ENCODE results near the gene PIK3C2G. TPM values are rescaled to one million over a fixed set of nuclear protein-coding genes. Genes with fewer than 3 reads are reported as not detected.

Gene PIK3C2G
- total and polyA plus RNA-seq, 10 of the 15 experiments (the other 5 are each of a cell fraction or from before 2014, with no cell fraction given): not detected

- ChIA-PET SMC1A (ENCODE audit: uncharacterized antibody, unreplicated experiment) (no interaction called here), CTCF (interaction anchor here (0.5 kb wide), 1 partner anchor 37 kb away, joined by 4 read pairs; no protein-coding TSS in a partner anchor), POLR2A (no interaction called here), RAD21 (ENCODE audit: unreplicated experiment) (no interaction called here)
- H2AFZ ChIP-seq (ENCODE audit: control insufficient read depth, low read depth, low read length): no peak overlapping the region
- H3K36me3 ChIP-seq (ENCODE audit: control insufficient read depth in 2 of 2, insufficient read depth in 2 of 2, low read length in 1 of 2): no peaks in the 10 kb centered on the region
- 17% methylated on average over 2 of the region's 2 CpGs for WGBS (ENCODE audit: insufficient coverage, insufficient replicate concordance, low lambda C conversion rate, missing lambda C conversion rate)
- H4K20me1 ChIP-seq (ENCODE audit: control insufficient read depth, insufficient read depth): no peaks in the 10 kb centered on the region
- in situ Hi-C loops (cut with MboI) (no loop called here), intact Hi-C loops (cut with micrococcal nuclease; ENCODE audit: unreplicated experiment) (no loop called here)
- no peak for ATAC-seq
- H3K9me3 ChIP-seq (replicated peaks; ENCODE audit: control insufficient read depth, insufficient read depth, low read length): no peaks in the 10 kb centered on the region
- H3K27ac ChIP-seq (ENCODE audit: control insufficient read depth, insufficient read depth): no peak overlapping the region
- H3K79me2 ChIP-seq (ENCODE audit: control insufficient read depth, insufficient read depth, low read length): no peaks in the 10 kb centered on the region
- H3K9ac ChIP-seq (ENCODE audit: control insufficient read depth, insufficient read depth, low read length): no peak overlapping the region
- DNase-seq (ENCODE audit: low read depth, low spot score): no peak
- no peak overlapping the region for H3K4me3 ChIP-seq
- no TSS peak for BruUV-seq (replicated peaks)
- no peaks in the 10 kb centered on the region for H3K4me1 ChIP-seq (ENCODE audit: control insufficient read depth, insufficient read depth, low read length)
- no peak for FAIRE-seq
- no peak overlapping the region for H3K4me2 ChIP-seq (ENCODE audit: control insufficient read depth, insufficient read depth)
- H3K27me3 ChIP-seq (replicated peaks in 1 of 2; ENCODE audit: control insufficient read depth in 2 of 2, insufficient read depth in 2 of 2, low read length in 1 of 2): no peaks in the 10 kb centered on the region
- TF ChIP-seq PRDM15 (CRISPR knock-in tag; IDR thresholded peaks at IDR 0.05) (no peak), ZBTB40 (IDR thresholded peaks at IDR 0.05; ENCODE audit: borderline replicate concordance) (no peak), PKNOX1 (IDR thresholded peaks at IDR 0.05) (no peak), SMC3 (IDR thresholded peaks at IDR 0.05; ENCODE audit: borderline replicate concordance, low read length) (no peak), WRNIP1 (IDR thresholded peaks at IDR 0.05; ENCODE audit: borderline replicate concordance, low read depth, low read length) (no peak), TCF7 (IDR thresholded peaks at IDR 0.05; ENCODE audit: borderline replicate concordance) (no peak), YBX1 (IDR thresholded peaks at IDR 0.05) (no peak), POLR2A (IDR thresholded peaks at IDR 0.05; ENCODE audit: low read depth, low read length) (no peak), STAT3 (IDR thresholded peaks at IDR 0.05; ENCODE audit: low read depth, low read length) (no peak), PAX5 (IDR thresholded peaks at IDR 0.05; ENCODE audit: borderline replicate concordance, low read depth, low read length) (no peak), SRF (IDR thresholded peaks at IDR 0.05; ENCODE audit: low read depth in 2 of 2, low read length in 2 of 2) (no peak), POU2F2 (IDR thresholded peaks at IDR 0.05; ENCODE audit: borderline replicate concordance, low read depth, low read length) (no peak), NR2C1 (IDR thresholded peaks at IDR 0.05) (no peak), RCOR1 (conservative IDR thresholded peaks at IDR 0.05; ENCODE audit: low read depth, low read length) (no peak), ATF2 (IDR thresholded peaks at IDR 0.05; ENCODE audit: low read length) (no peak), CEBPB (IDR thresholded peaks at IDR 0.05; ENCODE audit: borderline replicate concordance in 1 of 2, low read depth in 2 of 2, low read length in 2 of 2) (no peak)
Observed at GRCh38 chr12:18580706-18581105, 319.4 kb downstream of the PIK3C2G start.

Measured in GM12878 (cell line).